Endothelial cell of umbilical vein (primary cell): ENCODE data around the gene TAF12. TPM values are rescaled to one million over a fixed set of nuclear protein-coding genes. Genes with fewer than 3 reads are reported as not detected.

Experiments used
- BruUV-seq: library from RNA; stranded (reverse); fragments of 400-500 nt; replicated peaks from 2 replicates; lab custom pipeline; 2021; lab: Mats Ljungman, UMichigan
- CTCF ChIA-PET: fragments of 300-600, 350-600 bp; sonication (Branson Sonifier 250); formaldehyde crosslinking; loops from one replicate; lab custom pipeline; 2021; ENCODE audit warnings: antibody characterized with exemption, inconsistent platforms; lab: Charles Lee
- POLR2A ChIA-PET: fragments of 300-600, 350-600 bp; sonication (Branson Sonifier 250); formaldehyde crosslinking; loops from one replicate; lab custom pipeline; 2021; ENCODE audit warnings: antibody characterized with exemption, inconsistent platforms; lab: Charles Lee
- DNase-seq: peaks from one replicate; pipeline ENCODE4 v3.0.0-alpha.2; 2011; ENCODE audit warnings: low read depth, low spot score
- FAIRE-seq: peaks from 2 replicates; lab custom pipeline; 2011; peaks lifted over from hg19 to GRCh38; lab: Jason Lieb, UNC
- H2AFZ ChIP-seq: 2 replicates; pipeline ENCODE4 v1.6.0; 2012; ENCODE audit warnings: low read depth, low read length, control low read depth, inconsistent platforms
- H3K27ac ChIP-seq: 2 replicates; pipeline ENCODE4 v1.5.1; 2011; ENCODE audit warnings: low read depth, mild to moderate bottlenecking, control low read depth, low read length, moderate library complexity; ENCODE audit not compliant: insufficient read depth
- H3K27me3 ChIP-seq, 2 experiments: 2 replicates each; pipeline versions ENCODE4 v1.6.0 to v1.6.1; 2011; ENCODE audit warnings: low read length in 2 of 2, mixed read lengths in 1 of 2; ENCODE audit not compliant: control insufficient read depth in 2 of 2, insufficient read depth in 2 of 2
- H3K36me3 ChIP-seq, 2 experiments: 2 replicates in 1 of 2; 3 replicates in 1 of 2; pipeline ENCODE4 v1.5.1; 2011; ENCODE audit warnings: low read length in 2 of 2, mild to moderate bottlenecking in 1 of 2, moderate library complexity in 1 of 2; ENCODE audit not compliant: control insufficient read depth in 2 of 2, insufficient read depth in 2 of 2; ENCODE audit errors: extremely low read depth in 1 of 2
- H3K4me1 ChIP-seq: 3 replicates; pipeline ENCODE4 v1.5.1; 2011; ENCODE audit warnings: mild to moderate bottlenecking, low read length; ENCODE audit not compliant: control insufficient read depth, insufficient read depth; ENCODE audit errors: extremely low read depth
- H3K4me2 ChIP-seq: 2 replicates; pipeline ENCODE4 v1.6.1; 2011; ENCODE audit warnings: low read length, control low read depth, mixed read lengths; ENCODE audit not compliant: insufficient read depth
- H3K4me3 ChIP-seq, 3 experiments: fragments of 200-600 bp in 1 of 3; sonication (generic), shearing (Covaris generic) in 1 of 3; replicated peaks in 1 of 3; 2 replicates each; pipeline ENCODE4 v1.5.1; 2011 to 2016; ENCODE audit warnings: control low read depth in 3 of 3, low read length in 3 of 3, mild to moderate bottlenecking in 2 of 3, inconsistent platforms in 1 of 3, low read depth in 1 of 3, moderate library complexity in 1 of 3; ENCODE audit not compliant: insufficient read depth in 1 of 3
- H3K79me2 ChIP-seq: 2 replicates; pipeline ENCODE4 v1.6.0; 2012; ENCODE audit warnings: low read length, inconsistent platforms; ENCODE audit not compliant: control insufficient read depth, insufficient read depth
- H3K9ac ChIP-seq: replicated peaks from 2 replicates; pipeline ENCODE3; 2011; ENCODE audit warnings: low read length, control low read depth; ENCODE audit not compliant: insufficient read depth; ENCODE audit errors: extremely low read depth
- H3K9me1 ChIP-seq: replicated peaks from 3 replicates; pipeline ENCODE4 v1.6.0; 2011; ENCODE audit warnings: mild to moderate bottlenecking, low read length; ENCODE audit not compliant: control insufficient read depth, insufficient read depth; ENCODE audit errors: extremely low read depth
- H3K9me3 ChIP-seq: replicated peaks from 2 replicates; pipeline ENCODE4 v1.5.1; 2012; ENCODE audit warnings: low read length, inconsistent platforms; ENCODE audit not compliant: control insufficient read depth, insufficient read depth
- H4K20me1 ChIP-seq: replicated peaks from 2 replicates; pipeline ENCODE3; 2011; ENCODE audit warnings: mild to moderate bottlenecking, low read length; ENCODE audit not compliant: control insufficient read depth, insufficient read depth; ENCODE audit errors: extremely low read depth
- CTCF ChIP-seq, 2 donors: IDR thresholded peaks; 1 replicate in 1 of 2; 2 replicates in 1 of 2; pipeline ENCODE4 v1.5.1; 2011; ENCODE audit warnings: low read length in 2 of 2, mild to moderate bottlenecking in 2 of 2, moderate library complexity in 2 of 2, control low read depth in 1 of 2, inconsistent platforms in 1 of 2, low read depth in 1 of 2; ENCODE audit not compliant: insufficient read depth in 1 of 2; ENCODE audit errors: extremely low read depth in 1 of 2
- EZH2 ChIP-seq: IDR thresholded peaks from 2 replicates; pipeline ENCODE4 v1.6.1; 2012; ENCODE audit warnings: borderline replicate concordance, low read depth, mild to moderate bottlenecking, moderate library complexity, low read length, inconsistent platforms; ENCODE audit not compliant: severe bottlenecking
- FOS ChIP-seq: IDR thresholded peaks from 2 replicates; pipeline ENCODE4 v1.6.1; 2011; ENCODE audit warnings: mild to moderate bottlenecking, low read length, moderate library complexity, borderline replicate concordance; ENCODE audit not compliant: insufficient read depth
- GATA2 ChIP-seq: IDR thresholded peaks from 2 replicates; pipeline ENCODE4 v1.7.0; 2011; ENCODE audit warnings: low read depth, mild to moderate bottlenecking, moderate library complexity, mixed read lengths, low read length; ENCODE audit not compliant: insufficient read length, insufficient read depth
- POLR2A ChIP-seq: IDR thresholded peaks from 2 replicates; pipeline ENCODE4 v1.6.1; 2012; ENCODE audit warnings: low read depth, mild to moderate bottlenecking, control low read depth, low read length
- dilution Hi-C: fragments of 300-500 bp; cut with MboI; formaldehyde crosslinking; loops from one replicate; pipeline ENCODE4 v1.15.0; 2019; ENCODE audit warnings: low sequenced_read_pairs; ENCODE audit not compliant: extremely low pct_ligation_motif_present
- intact Hi-C: fragments of 100-400 bp; cut with micrococcal nuclease; formaldehyde crosslinking; loops from one replicate; pipeline ENCODE4 v1.10.0; 2022
- polyA plus RNA-seq, 4 experiments: library from polyadenylated mRNA; depleted of rRNA in 3 of 4; stranded (reverse) in 3 of 4; unstranded in 1 of 4; fragments of >200 nt; gene quantifications; 2 replicates each; pipeline versions ENCODE4 v1.2.1 to v1.2.3, GENCODE V29; 2011 to 2012; ENCODE audit warnings: missing spikeins in 1 of 4
- total RNA-seq: library from RNA; stranded (reverse); gene quantifications from 2 replicates; pipeline ENCODE4 v1.2.3, GENCODE V29; 2021

TAF12 gene
- total and polyA plus RNA-seq, 2 donors (not counting 3 experiments of a cell fraction or from before 2014, with no cell fraction given), result 17.7 to 18.2 TPM

GRCh38 chr1:28668191-28668955, 25.5 kb upstream of the TAF12 start, which contains the start of gene GMEB1:
TSS of gene GMEB1 (plus strand) at chr1:28668784. CDS start at chr1:28683613, 14,829 bp downstream.
- DNase-seq, result peak; percentile 79
- peak within 1 kb of the TSS; percentile 94 for H3K4me2 ChIP-seq
- intact Hi-C loops, result loop anchor here (1.0 kb wide), 2 partner anchors 20 to 68 kb away; partner anchors contain the start of genes RNU11 and YTHDF2
- dilution Hi-C loops, result no loop called here
- peaks cover 25% of the 10 kb centered on the region for H3K79me2 ChIP-seq
- no peaks in the 10 kb centered on the region for H4K20me1 ChIP-seq
- peak within 1 kb of the TSS; percentile 94 for H3K9ac ChIP-seq
- TF ChIP-seq EZH2, result no peak
- no peak for TF ChIP-seq FOS
- TF ChIP-seq GATA2, result no peak
- no peaks in the 10 kb centered on the region for H3K27me3 ChIP-seq
- peak; percentile 92 for FAIRE-seq
- H3K36me3 ChIP-seq, result no peaks in the 10 kb centered on the region
- BruUV-seq, result no TSS peak
- H2AFZ ChIP-seq, result peak within 1 kb of the TSS; percentile 85
- no peaks in the 10 kb centered on the region for H3K9me1 ChIP-seq
- H3K4me1 ChIP-seq, result peaks cover 12% of the 10 kb centered on the region
- H3K27ac ChIP-seq, result peak within 1 kb of the TSS; percentile 90
- ChIA-PET POLR2A (interaction anchor here (0.5 to 3.0 kb wide), 7 partner anchors 18 to 161 kb away, joined by 3 to 35 read pairs (median 4); partner anchors contain the start of genes RNU11, TAF12 and YTHDF2), CTCF (interaction anchor here (0.7 to 1.7 kb wide), 8 partner anchors 10 to 214 kb away, joined by 3 to 7 read pairs (median 4); partner anchors contain the start of genes RNU11, TAF12 and YTHDF2)
- H3K9me3 ChIP-seq, result no peaks in the 10 kb centered on the region
- H3K4me3 ChIP-seq, result peak within 1 kb of the TSS; percentile 74 to 94 (median 89)

- Histone ChIP-seq H3K4me3 (no peak overlapping the region), H4K20me1 (no peaks in the 10 kb centered on the region), H3K9me1 (no peaks in the 10 kb centered on the region), H3K27me3 (no peaks in the 10 kb centered on the region), H3K4me2 (no peak overlapping the region), H3K4me1 (peaks cover 12% of the 10 kb centered on the region), H3K79me2 (peaks cover 23% of the 10 kb centered on the region), H3K9me3 (no peaks in the 10 kb centered on the region), H3K27ac (no peak overlapping the region), H3K36me3 (no peaks in the 10 kb centered on the region), H3K9ac (no peak overlapping the region), H2AFZ (no peak overlapping the region)
- dilution Hi-C loops (no loop called here), intact Hi-C loops (no loop called here)
- TF ChIP-seq EZH2, result no peak
- no peak for TF ChIP-seq POLR2A
- TF ChIP-seq CTCF (IDR thresholded peaks at IDR 0.05; ENCODE audit: extremely low read depth in 1 of 2, insufficient read depth in 1 of 2, low read depth in 1 of 2, low read length in 2 of 2), result no peak
- FAIRE-seq (no peak), DNase-seq (no peak)
- CTCF ChIA-PET, result no interaction called here
- POLR2A ChIA-PET, result interaction anchor here (3.0 kb wide), 1 partner anchor 18 kb away, joined by 35 read pairs; the partner anchor contains the start of gene RNU11
- no TSS peak for BruUV-seq
These were observed 23.9 kb upstream of the TAF12 start for GRCh38 chr1:28666806-28667205.
